ENCODE measurements around the gene SH2D7. TPM values are rescaled to one million over a fixed set of nuclear protein-coding genes. Genes with fewer than 3 reads are reported as not detected.

SH2D7 gene
- total RNA-seq, 1 experiment from 2014 or later = not detected

DNA sequence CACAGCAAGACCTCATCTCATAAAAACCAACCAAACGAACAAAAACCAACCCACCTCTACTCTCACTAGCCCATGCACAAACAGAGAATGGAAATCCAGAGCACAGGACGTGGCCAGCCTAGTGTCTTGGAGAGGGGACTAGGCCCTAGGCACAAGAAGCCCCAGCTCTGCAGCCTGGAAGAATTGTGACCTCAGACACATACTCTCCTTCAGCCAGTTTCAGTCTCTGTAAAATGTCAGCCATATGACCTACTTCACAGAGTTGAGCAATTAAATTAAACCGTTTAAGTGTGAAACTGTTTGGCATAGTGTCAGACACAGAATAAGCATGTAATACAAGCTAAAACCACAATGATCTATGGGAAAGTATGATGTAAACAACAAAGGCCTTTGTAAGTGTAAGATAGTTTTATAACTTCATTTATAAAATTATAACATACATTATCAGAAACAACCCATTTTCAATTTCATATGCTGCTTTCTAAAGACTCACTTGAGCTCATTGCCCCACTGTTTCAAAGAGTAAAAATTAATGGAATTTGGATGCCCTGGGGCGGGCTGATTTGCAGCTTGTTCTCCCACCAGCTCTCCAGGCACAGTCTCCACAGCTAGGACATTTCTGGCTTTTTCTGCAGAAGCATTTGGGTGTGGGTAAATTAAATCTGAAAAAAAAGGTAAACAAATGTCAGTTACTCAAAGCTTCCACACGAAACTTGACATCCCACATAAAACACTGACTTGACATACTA is 47.8 kb upstream of the SH2D7 start:
- H3K36me3 Mint-ChIP-seq = peaks cover 7% of the 10 kb centered on the region
- ChIA-PET POLR2A (no interaction called here), CTCF (interaction anchor here (1.2 kb wide), 1 partner anchor 64 kb away, joined by 4 read pairs; no protein-coding TSS in a partner anchor)
- no peak overlapping the region for H3K4me3 Mint-ChIP-seq
- TF ChIP-seq, protein P1, sequence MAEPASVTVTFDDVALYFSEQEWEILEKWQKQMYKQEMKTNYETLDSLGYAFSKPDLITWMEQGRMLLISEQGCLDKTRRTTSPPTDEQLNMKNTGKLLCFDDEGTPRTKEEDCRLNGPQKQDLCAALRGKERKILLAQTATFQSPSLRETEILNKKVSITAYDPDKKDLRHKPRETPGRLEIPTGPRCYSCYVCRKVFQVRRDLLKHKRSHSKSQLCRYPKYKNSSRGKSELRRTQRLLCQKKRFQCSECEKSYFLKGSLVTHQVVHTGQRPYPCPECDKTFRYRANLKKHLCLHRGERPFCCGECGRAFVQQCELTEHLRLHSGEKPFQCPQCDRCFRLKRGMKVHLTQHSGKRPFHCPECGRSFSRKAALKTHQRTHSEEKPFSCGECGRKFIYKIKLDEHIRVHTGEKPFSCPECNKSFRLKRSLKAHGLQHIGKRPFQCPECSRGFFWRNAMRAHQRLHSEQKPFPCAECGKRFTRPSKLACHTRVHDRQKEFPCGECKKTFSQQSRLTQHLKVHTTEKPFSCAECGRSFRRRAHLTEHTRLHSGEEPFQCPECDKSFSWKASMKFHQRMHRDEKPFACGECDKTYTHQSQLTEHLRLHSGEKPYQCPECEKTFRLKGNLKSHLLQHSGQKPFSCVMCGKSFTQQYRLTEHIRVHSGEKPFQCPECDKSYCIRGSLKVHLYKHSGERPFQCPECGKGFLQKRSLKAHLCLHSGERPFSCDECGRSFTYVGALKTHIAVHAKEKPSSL (CRISPR knock-in tag; conservative IDR thresholded peaks at IDR 0.05) = no peak
- ATAC-seq (no peak), DNase-seq (ENCODE audit: low spot score) (no peak)
- 0 out of 2 replicates have a peak, but pooled peaks cover 2% of the 10 kb centered on the region for H3K4me1 Mint-ChIP-seq
- no peak overlapping the region for H3K27ac Mint-ChIP-seq
- no peaks in the 10 kb centered on the region for H3K27me3 Mint-ChIP-seq (ENCODE audit: low read depth)
- H3K9me3 Mint-ChIP-seq = no peaks in the 10 kb centered on the region

DNA sequence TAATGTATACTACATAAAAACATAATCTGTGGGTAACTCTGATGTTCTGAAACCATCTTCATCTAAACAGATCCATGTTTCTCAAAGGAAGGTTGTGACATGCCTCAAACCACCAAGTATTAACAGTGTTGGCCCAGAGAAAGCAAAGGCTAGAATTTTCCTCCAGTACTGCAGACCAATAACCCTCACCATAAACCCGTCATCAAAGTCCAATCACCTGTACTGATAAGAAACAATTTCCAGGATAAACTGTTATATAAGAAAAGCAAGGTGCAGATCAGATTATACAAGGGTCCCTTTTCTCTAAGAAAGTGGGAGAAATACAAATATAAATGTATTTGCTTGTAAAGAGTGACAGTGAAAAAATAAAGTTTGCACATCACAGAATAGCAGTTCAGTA is 47.2 kb upstream of the SH2D7 start:
- Mint-ChIP-seq H3K4me1 (0 out of 2 replicates have a peak, but pooled peaks cover 4% of the 10 kb centered on the region), H3K27ac (no peak overlapping the region), H3K36me3 (peaks cover 7% of the 10 kb centered on the region), H3K4me3 (no peak overlapping the region), H3K9me3 (no peaks in the 10 kb centered on the region), H3K27me3 (ENCODE audit: low read depth) (no peaks in the 10 kb centered on the region)
- DNase-seq (ENCODE audit: low spot score) = no peak
- ATAC-seq = no peak
- ChIA-PET CTCF (interaction anchor here (1.2 kb wide), 1 partner anchor 63 kb away, joined by 4 read pairs; no protein-coding TSS in a partner anchor), POLR2A (no interaction called here)
- no peak for TF ChIP-seq SOX15 (CRISPR knock-in tag; IDR thresholded peaks at IDR 0.05)
- no peak for TF ChIP-seq GABPB1 (CRISPR knock-in tag; IDR thresholded peaks at IDR 0.05)
- TF ChIP-seq MXD4 (CRISPR knock-in tag; IDR thresholded peaks at IDR 0.05; ENCODE audit: borderline replicate concordance) = no peak
- TF ChIP-seq ZNF423 (CRISPR knock-in tag; IDR thresholded peaks at IDR 0.05) = no peak
- TF ChIP-seq, protein P2, sequence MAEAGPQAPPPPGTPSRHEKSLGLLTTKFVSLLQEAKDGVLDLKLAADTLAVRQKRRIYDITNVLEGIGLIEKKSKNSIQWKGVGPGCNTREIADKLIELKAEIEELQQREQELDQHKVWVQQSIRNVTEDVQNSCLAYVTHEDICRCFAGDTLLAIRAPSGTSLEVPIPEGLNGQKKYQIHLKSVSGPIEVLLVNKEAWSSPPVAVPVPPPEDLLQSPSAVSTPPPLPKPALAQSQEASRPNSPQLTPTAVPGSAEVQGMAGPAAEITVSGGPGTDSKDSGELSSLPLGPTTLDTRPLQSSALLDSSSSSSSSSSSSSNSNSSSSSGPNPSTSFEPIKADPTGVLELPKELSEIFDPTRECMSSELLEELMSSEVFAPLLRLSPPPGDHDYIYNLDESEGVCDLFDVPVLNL (CRISPR knock-in tag; IDR thresholded peaks at IDR 0.05; ENCODE audit: borderline replicate concordance, low read depth) = no peak
- no peak for TF ChIP-seq FOXJ3 (CRISPR knock-in tag; IDR thresholded peaks at IDR 0.05; ENCODE audit: borderline replicate concordance)
- TF ChIP-seq, protein P3, sequence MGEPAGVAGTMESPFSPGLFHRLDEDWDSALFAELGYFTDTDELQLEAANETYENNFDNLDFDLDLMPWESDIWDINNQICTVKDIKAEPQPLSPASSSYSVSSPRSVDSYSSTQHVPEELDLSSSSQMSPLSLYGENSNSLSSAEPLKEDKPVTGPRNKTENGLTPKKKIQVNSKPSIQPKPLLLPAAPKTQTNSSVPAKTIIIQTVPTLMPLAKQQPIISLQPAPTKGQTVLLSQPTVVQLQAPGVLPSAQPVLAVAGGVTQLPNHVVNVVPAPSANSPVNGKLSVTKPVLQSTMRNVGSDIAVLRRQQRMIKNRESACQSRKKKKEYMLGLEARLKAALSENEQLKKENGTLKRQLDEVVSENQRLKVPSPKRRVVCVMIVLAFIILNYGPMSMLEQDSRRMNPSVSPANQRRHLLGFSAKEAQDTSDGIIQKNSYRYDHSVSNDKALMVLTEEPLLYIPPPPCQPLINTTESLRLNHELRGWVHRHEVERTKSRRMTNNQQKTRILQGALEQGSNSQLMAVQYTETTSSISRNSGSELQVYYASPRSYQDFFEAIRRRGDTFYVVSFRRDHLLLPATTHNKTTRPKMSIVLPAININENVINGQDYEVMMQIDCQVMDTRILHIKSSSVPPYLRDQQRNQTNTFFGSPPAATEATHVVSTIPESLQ (CRISPR knock-in tag; IDR thresholded peaks at IDR 0.05) = no peak
- no peak for TF ChIP-seq NFATC4 (CRISPR knock-in tag; IDR thresholded peaks at IDR 0.05)
- TF ChIP-seq ZNF396 (CRISPR knock-in tag; IDR thresholded peaks at IDR 0.05; ENCODE audit: borderline replicate concordance) = no peak
- no peak for TF ChIP-seq FOXK1 (CRISPR knock-in tag; IDR thresholded peaks at IDR 0.05)
- no peak for TF ChIP-seq NFYB (CRISPR knock-in tag; conservative IDR thresholded peaks at IDR 0.05; ENCODE audit: low read depth)
- TF ChIP-seq ETV6 (CRISPR knock-in tag; IDR thresholded peaks at IDR 0.05) = no peak
- no peak for TF ChIP-seq GTF2I (CRISPR knock-in tag; conservative IDR thresholded peaks at IDR 0.05)
- no peak for TF ChIP-seq JUN (CRISPR knock-in tag; IDR thresholded peaks at IDR 0.05)
- TF ChIP-seq, protein P4, sequence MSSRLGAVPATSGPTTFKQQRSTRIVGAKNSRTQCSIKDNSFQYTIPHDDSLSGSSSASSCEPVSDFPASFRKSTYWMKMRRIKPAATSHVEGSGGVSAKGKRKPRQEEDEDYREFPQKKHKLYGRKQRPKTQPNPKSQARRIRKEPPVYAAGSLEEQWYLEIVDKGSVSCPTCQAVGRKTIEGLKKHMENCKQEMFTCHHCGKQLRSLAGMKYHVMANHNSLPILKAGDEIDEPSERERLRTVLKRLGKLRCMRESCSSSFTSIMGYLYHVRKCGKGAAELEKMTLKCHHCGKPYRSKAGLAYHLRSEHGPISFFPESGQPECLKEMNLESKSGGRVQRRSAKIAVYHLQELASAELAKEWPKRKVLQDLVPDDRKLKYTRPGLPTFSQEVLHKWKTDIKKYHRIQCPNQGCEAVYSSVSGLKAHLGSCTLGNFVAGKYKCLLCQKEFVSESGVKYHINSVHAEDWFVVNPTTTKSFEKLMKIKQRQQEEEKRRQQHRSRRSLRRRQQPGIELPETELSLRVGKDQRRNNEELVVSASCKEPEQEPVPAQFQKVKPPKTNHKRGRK (CRISPR knock-in tag; IDR thresholded peaks at IDR 0.05; ENCODE audit: borderline replicate concordance) = no peak
- TF ChIP-seq SMAD4 (CRISPR knock-in tag; IDR thresholded peaks at IDR 0.05) = no peak
- TF ChIP-seq OVOL2 (CRISPR knock-in tag; IDR thresholded peaks at IDR 0.05; ENCODE audit: borderline replicate concordance) = no peak
- TF ChIP-seq ZNF671 (CRISPR knock-in tag; IDR thresholded peaks at IDR 0.05) = no peak
- TF ChIP-seq, protein P5, sequence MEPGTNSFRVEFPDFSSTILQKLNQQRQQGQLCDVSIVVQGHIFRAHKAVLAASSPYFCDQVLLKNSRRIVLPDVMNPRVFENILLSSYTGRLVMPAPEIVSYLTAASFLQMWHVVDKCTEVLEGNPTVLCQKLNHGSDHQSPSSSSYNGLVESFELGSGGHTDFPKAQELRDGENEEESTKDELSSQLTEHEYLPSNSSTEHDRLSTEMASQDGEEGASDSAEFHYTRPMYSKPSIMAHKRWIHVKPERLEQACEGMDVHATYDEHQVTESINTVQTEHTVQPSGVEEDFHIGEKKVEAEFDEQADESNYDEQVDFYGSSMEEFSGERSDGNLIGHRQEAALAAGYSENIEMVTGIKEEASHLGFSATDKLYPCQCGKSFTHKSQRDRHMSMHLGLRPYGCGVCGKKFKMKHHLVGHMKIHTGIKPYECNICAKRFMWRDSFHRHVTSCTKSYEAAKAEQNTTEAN (CRISPR knock-in tag; IDR thresholded peaks at IDR 0.05) = no peak
- no peak for TF ChIP-seq HMGA2 (CRISPR knock-in tag; IDR thresholded peaks at IDR 0.05)
